ENCODE data around the gene HAND2. TPM values are rescaled to one million over a fixed set of nuclear protein-coding genes. Genes with fewer than 3 reads are reported as not detected.

The HAND2 gene
- total RNA-seq, 1 donor from 2014 or later = not detected

DNA sequence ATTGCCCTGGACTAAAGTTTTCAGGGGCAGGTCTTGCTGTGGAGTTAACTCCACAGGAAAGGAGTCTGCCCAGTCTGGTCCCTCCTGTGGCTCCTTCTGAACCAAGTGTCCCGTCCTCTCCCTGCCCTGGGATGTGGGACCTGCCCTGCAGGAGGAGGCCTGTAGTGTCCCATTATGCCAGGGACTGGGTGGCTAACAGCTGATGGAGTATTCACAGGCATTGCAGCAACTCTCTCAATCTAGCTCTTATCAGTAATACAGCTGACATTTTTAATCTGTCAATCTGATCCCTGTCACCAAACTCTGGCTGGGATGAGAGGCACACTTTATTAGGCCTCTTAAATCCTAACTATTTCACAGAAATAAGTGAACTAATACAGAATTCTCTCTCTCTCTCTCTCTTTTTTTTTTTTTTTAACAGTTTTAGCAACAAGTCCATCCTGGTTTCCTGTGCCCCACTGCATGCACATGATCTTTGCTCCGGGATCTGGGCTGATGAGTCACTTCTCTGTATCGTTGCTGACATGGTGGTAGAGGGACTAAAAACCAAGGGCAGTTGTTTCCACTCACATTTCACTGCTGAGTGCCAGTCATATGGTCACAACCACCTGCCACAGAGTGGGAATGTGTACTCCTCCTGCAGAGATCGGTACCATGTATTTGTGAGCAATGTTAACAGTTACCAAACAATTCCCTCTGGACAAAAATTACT lies 39.1 kb downstream of the HAND2 start:
- H3K36me3 Mint-ChIP-seq (ENCODE audit: unreplicated experiment) = no peaks in the 10 kb centered on the region
- no peak overlapping the region for H3K4me3 Mint-ChIP-seq (ENCODE audit: unreplicated experiment)
- no peak overlapping the region for H3K27ac Mint-ChIP-seq (ENCODE audit: unreplicated experiment)
- H3K27me3 Mint-ChIP-seq (ENCODE audit: unreplicated experiment) = peaks cover 3% of the 10 kb centered on the region
- TF ChIP-seq, protein P1, sequence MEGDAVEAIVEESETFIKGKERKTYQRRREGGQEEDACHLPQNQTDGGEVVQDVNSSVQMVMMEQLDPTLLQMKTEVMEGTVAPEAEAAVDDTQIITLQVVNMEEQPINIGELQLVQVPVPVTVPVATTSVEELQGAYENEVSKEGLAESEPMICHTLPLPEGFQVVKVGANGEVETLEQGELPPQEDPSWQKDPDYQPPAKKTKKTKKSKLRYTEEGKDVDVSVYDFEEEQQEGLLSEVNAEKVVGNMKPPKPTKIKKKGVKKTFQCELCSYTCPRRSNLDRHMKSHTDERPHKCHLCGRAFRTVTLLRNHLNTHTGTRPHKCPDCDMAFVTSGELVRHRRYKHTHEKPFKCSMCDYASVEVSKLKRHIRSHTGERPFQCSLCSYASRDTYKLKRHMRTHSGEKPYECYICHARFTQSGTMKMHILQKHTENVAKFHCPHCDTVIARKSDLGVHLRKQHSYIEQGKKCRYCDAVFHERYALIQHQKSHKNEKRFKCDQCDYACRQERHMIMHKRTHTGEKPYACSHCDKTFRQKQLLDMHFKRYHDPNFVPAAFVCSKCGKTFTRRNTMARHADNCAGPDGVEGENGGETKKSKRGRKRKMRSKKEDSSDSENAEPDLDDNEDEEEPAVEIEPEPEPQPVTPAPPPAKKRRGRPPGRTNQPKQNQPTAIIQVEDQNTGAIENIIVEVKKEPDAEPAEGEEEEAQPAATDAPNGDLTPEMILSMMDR (IDR thresholded peaks at IDR 0.05; ENCODE audit: partially characterized antibody, unreplicated experiment) = no peak
- peaks cover 4% of the 10 kb centered on the region for H3K4me1 Mint-ChIP-seq (ENCODE audit: low read depth, unreplicated experiment)
- no peaks in the 10 kb centered on the region for H3K9me3 Mint-ChIP-seq (ENCODE audit: unreplicated experiment)
- DNase-seq = no peak

DNA sequence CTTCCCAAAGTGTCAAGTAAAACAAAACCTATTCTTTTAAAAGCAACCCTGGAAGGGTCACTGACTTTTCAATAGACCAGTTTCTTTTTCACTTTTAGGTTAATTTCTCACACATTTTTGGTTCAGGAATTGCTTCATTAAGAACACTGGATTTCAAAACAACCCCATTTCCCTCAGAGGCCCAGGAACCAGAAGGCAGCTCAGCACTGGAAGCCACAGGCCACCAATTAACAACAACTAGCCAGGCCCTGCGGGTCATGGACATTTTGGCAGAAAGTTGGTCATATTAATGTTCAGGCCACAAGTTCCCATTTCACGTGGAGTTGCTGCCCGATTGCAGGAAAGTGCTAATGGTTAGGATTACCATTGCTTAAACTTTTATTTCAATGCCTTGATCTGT lies 39.8 kb downstream of the HAND2 start:
- H3K9me3 Mint-ChIP-seq (ENCODE audit: unreplicated experiment) = no peaks in the 10 kb centered on the region
- TF ChIP-seq, protein P1 (IDR thresholded peaks at IDR 0.05; ENCODE audit: partially characterized antibody, unreplicated experiment) = no peak
- no peak overlapping the region for H3K27ac Mint-ChIP-seq (ENCODE audit: unreplicated experiment)
- no peaks in the 10 kb centered on the region for H3K36me3 Mint-ChIP-seq (ENCODE audit: unreplicated experiment)
- DNase-seq = no peak
- no peak overlapping the region for H3K4me3 Mint-ChIP-seq (ENCODE audit: unreplicated experiment)
- peaks cover 4% of the 10 kb centered on the region for H3K4me1 Mint-ChIP-seq (ENCODE audit: low read depth, unreplicated experiment)
- peaks cover 3% of the 10 kb centered on the region for H3K27me3 Mint-ChIP-seq (ENCODE audit: unreplicated experiment)

DNA sequence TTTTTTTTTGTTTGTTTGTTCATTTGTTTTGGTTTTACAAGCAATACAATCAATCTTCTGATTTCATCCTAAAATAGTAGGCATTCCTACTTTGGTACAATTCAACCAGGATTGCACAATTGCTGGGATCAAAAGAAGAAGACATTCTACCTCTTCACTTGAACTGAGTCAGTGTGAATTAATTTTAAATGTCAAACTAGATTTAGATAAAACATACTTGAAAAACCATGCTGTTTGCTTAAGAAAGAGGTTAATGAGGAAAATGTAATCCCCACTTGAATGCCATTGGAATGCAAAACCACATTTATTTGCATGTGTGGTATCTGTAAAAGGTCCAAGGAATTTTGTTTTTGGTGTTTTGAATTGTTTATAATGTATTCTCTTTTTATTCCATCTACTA lies 40.5 kb downstream of the HAND2 start:
- Mint-ChIP-seq H3K27ac (ENCODE audit: unreplicated experiment) (no peak overlapping the region), H3K27me3 (ENCODE audit: unreplicated experiment) (peaks cover 3% of the 10 kb centered on the region), H3K9me3 (ENCODE audit: unreplicated experiment) (no peaks in the 10 kb centered on the region), H3K4me3 (ENCODE audit: unreplicated experiment) (no peak overlapping the region), H3K4me1 (ENCODE audit: low read depth, unreplicated experiment) (peaks cover 4% of the 10 kb centered on the region), H3K36me3 (ENCODE audit: unreplicated experiment) (no peaks in the 10 kb centered on the region)
- TF ChIP-seq, protein P1 (IDR thresholded peaks at IDR 0.05; ENCODE audit: partially characterized antibody, unreplicated experiment) = no peak
- no peak for DNase-seq

DNA sequence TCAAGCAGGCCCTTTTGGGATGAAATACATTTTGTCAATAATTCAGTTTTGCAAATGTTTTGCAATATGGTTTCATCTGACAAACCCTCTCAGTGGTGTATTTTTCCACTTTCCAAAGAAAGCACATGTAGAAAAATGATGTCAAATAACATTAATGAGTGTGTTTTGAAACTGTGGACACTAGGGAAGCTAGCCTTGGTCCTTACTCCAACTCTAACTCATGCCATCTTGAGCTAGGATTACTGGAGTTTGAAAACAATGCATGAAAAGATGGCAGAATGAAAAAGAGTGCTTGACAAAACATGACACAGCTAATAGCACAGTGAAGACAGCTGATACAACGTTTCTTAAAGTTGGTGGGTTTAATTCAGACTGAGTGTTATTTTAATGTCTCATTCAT lies 41.4 kb downstream of the HAND2 start:
- DNase-seq = no peak
- TF ChIP-seq, protein P1 (IDR thresholded peaks at IDR 0.05; ENCODE audit: partially characterized antibody, unreplicated experiment) = no peak
- H3K27ac Mint-ChIP-seq (ENCODE audit: unreplicated experiment) = no peak overlapping the region

DNA sequence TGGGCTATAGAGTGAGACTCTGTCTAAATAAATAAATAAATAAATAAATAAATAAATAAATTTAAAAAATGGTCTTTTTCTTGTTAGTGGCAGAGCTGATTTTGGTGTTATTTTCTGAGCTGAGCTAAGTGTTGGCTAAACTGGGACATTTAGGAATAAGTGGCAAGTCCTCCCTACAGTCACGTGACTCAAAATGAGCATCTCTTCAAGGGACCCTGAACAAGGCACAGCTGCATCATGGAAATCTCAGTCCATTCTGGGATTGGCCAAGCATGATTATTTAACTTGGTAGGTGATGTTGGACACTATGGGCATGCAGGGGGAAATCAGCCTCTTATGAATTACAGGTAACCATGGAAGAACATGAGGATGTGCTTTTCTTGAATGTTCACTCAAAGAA lies 42.0 kb downstream of the HAND2 start:
- Mint-ChIP-seq H3K27ac (ENCODE audit: unreplicated experiment) (no peak overlapping the region), H3K36me3 (ENCODE audit: unreplicated experiment) (no peaks in the 10 kb centered on the region), H3K4me1 (ENCODE audit: low read depth, unreplicated experiment) (no peaks in the 10 kb centered on the region), H3K4me3 (ENCODE audit: unreplicated experiment) (no peak overlapping the region), H3K9me3 (ENCODE audit: unreplicated experiment) (no peaks in the 10 kb centered on the region), H3K27me3 (ENCODE audit: unreplicated experiment) (no peaks in the 10 kb centered on the region)
- TF ChIP-seq, protein P1 (IDR thresholded peaks at IDR 0.05; ENCODE audit: partially characterized antibody, unreplicated experiment) = no peak
- DNase-seq = no peak

More for the DNA sequence above, 41.4 kb downstream of the HAND2 start:
- no peaks in the 10 kb centered on the region for H3K36me3 Mint-ChIP-seq (ENCODE audit: unreplicated experiment)
- no peaks in the 10 kb centered on the region for H3K9me3 Mint-ChIP-seq (ENCODE audit: unreplicated experiment)
- H3K4me1 Mint-ChIP-seq (ENCODE audit: low read depth, unreplicated experiment) = no peaks in the 10 kb centered on the region
- no peak overlapping the region for H3K4me3 Mint-ChIP-seq (ENCODE audit: unreplicated experiment)
- H3K27me3 Mint-ChIP-seq (ENCODE audit: unreplicated experiment) = no peaks in the 10 kb centered on the region
